GM19025 (cell line): ENCODE measurements around the gene LRP1-AS.

Experiments
- ATAC-seq: cut with Tn5 transposase; IDR thresholded peaks from one replicate; pipeline ENCODE4 v1.9.1; 2021; ENCODE audit warnings: mild to moderate bottlenecking, low read depth, moderate library complexity; ENCODE audit not compliant: unreplicated experiment

The LRP1-AS gene

GRCh38 chr12:57105011-57105753 lies 42.2 kb downstream of the LRP1-AS start:
- no peak for ATAC-seq

DNA sequence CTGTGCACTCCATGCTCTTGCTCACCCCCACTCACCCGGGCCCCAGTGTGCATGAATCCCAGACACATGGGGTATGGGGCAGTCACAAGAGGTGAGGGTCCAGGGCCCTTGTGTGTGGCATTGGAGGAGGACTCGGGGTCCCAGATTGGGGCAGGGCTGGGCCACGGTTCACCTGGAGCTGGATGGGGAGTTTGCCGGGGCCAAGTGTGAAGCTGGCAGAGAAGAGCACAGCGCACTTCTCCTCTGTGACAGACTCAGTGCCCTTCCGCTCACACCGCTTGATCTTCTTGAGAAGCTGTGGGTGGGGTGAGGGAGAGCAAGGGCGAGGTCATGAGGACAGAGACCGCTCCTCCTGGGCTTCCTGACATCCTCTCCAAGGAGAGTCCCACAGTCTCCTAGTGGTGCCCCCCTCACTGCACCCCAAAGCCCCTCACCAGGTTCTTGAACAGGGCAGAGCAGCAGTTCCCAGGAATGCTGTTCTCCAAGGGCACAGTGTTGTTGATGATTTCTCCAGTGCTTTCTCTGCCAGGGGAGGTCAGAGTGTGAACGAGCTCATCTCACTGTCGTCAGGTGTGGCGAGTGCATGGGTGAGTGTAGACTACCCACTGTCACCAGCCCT lies 43.0 kb downstream of the LRP1-AS start:
- no peak for ATAC-seq

- ATAC-seq = no peak
These were observed 43.6 kb downstream of the LRP1-AS start for GRCh38 chr12:57103856-57104255.

GRCh38 chr12:57101892-57102695 lies 45.3 kb downstream of the LRP1-AS start:
- no peak for ATAC-seq

DNA sequence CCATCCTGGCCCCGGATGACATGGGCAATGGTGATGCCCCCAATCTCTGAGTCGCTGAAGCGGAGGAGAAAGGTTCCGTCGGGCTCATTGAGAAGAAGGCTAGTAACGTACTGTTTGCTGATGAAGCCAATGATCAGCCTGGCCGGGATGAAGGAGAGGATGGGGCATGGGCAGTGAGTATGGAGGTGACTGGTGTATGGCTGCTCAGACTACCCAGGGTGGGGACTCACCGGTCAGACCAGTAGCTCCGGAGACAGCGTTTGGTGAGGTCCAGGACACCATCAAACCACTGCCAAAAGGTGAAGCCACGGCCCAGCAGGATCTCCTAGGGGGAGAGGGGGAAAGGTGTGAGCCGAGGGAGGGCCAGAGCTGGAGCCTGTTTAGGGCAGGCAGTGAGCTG lies 47.7 kb downstream of the LRP1-AS start:
- ATAC-seq = no peak

GRCh38 chr12:57099047-57099714 lies 48.2 kb downstream of the LRP1-AS start:
- ATAC-seq = no peak

GRCh38 chr12:57098546-57098945 lies 48.9 kb downstream of the LRP1-AS start:
- no peak for ATAC-seq

DNA sequence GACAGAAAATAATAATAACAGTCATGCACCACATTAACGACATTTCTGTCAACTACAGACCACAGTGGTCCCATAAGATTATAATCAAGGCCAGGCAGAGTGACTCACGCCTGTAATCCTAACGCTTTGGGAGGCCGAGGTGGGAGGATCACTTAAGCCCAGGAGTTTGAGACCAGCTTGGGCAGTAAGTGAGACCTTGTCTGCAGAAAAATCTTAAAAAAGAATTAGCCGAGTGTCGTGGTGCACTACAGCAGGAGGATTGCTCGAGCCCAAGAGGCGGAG lies 49.9 kb downstream of the LRP1-AS start:
- no peak for ATAC-seq

GRCh38 chr12:57096748-57097553 lies 50.5 kb downstream of the LRP1-AS start:
- no peak for ATAC-seq

GRCh38 chr12:57096099-57096572 lies 51.3 kb downstream of the LRP1-AS start:
- ATAC-seq = no peak

DNA sequence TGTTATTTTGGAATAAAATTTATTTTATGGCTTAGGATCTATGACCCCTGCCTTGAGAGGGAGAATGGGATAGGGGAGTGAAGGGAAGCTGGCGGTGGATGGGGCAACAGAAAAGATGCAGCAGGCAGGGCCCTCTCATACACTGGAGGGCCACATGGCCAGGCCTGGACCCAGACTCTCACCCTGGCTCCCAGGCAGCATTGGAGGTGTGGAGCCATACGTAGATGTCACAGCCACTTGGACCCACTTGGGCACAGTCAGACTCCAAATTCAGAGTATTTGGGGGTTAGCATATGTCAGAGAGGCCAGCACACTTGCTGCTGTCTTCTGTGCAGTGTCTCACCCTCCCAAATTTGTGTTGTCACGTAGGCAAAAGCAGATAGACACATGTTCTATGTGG lies 52.0 kb downstream of the LRP1-AS start:
- ATAC-seq = no peak
